Measurements from ENCODE around the gene USF2.

The USF2 gene

GRCh38 chr19:35291259-35291658 is 22.5 kb downstream of the USF2 start:
- Histone ChIP-seq H3K4me3 (ENCODE audit: low read depth, low read length) (no peak overlapping the region), H3K27me3 (replicated peaks) (peaks cover 5% of the 10 kb centered on the region), H3K36me3 (replicated peaks) (no peaks in the 10 kb centered on the region), H3K27ac (no peak overlapping the region)
- DNase-seq: no peak
- in situ Hi-C loops (cut with HindIII; ENCODE audit: low pct_ligation_motif_present, low sequenced_read_pairs): no loop called here
- no peak for TF ChIP-seq CTCF (IDR thresholded peaks at IDR 0.05; ENCODE audit: low read depth, low read length, missing control alignments)

- no peak within 1 kb of the TSS for H3K27ac ChIP-seq
- H3K27me3 ChIP-seq (replicated peaks): peaks cover 5% of the 10 kb centered on the region
- no peak for TF ChIP-seq CTCF (IDR thresholded peaks at IDR 0.05; ENCODE audit: low read depth, low read length, missing control alignments)
- H3K4me3 ChIP-seq (ENCODE audit: low read depth, low read length): no peak within 1 kb of the TSS
- in situ Hi-C loops (cut with HindIII; ENCODE audit: low pct_ligation_motif_present, low sequenced_read_pairs): no loop called here
- H3K36me3 ChIP-seq (replicated peaks): no peaks in the 10 kb centered on the region
- DNase-seq: no peak
Observed at GRCh38 chr19:35291916-35292315, 23.2 kb downstream of the USF2 start, which contains the start of gene MAG. Gene MAG (plus strand): TSS chr19:35292161. CDS start chr19:35295409, 3,248 bp downstream.

GRCh38 chr19:35292421-35293362 is 23.9 kb downstream of the USF2 start:
- H3K27me3 ChIP-seq (replicated peaks): peaks cover 5% of the 10 kb centered on the region
- no peak for TF ChIP-seq CTCF (IDR thresholded peaks at IDR 0.05; ENCODE audit: low read depth, low read length, missing control alignments)
- DNase-seq: no peak
- H3K4me3 ChIP-seq (ENCODE audit: low read depth, low read length): no peak overlapping the region
- H3K36me3 ChIP-seq (replicated peaks): no peaks in the 10 kb centered on the region
- in situ Hi-C loops (cut with HindIII; ENCODE audit: low pct_ligation_motif_present, low sequenced_read_pairs): no loop called here
- no peak overlapping the region for H3K27ac ChIP-seq

GRCh38 chr19:35293363-35293739 is 24.6 kb downstream of the USF2 start:
- Histone ChIP-seq H3K4me3 (ENCODE audit: low read depth, low read length) (no peak overlapping the region), H3K27me3 (replicated peaks) (peaks cover 5% of the 10 kb centered on the region), H3K27ac (no peak overlapping the region), H3K36me3 (replicated peaks) (no peaks in the 10 kb centered on the region)
- in situ Hi-C loops (cut with HindIII; ENCODE audit: low pct_ligation_motif_present, low sequenced_read_pairs): no loop called here
- DNase-seq: no peak
- no peak for TF ChIP-seq CTCF (IDR thresholded peaks at IDR 0.05; ENCODE audit: low read depth, low read length, missing control alignments)

- in situ Hi-C loops (cut with HindIII; ENCODE audit: low pct_ligation_motif_present, low sequenced_read_pairs): no loop called here
- Histone ChIP-seq H3K36me3 (replicated peaks) (no peaks in the 10 kb centered on the region), H3K27ac (no peak overlapping the region), H3K4me3 (ENCODE audit: low read depth, low read length) (no peak overlapping the region), H3K27me3 (replicated peaks) (peaks cover 5% of the 10 kb centered on the region)
- TF ChIP-seq CTCF (IDR thresholded peaks at IDR 0.05; ENCODE audit: low read depth, low read length, missing control alignments): no peak
- DNase-seq: no peak
Observed at GRCh38 chr19:35293808-35294207, 25.0 kb downstream of the USF2 start.

Data from brain microvascular endothelial cell (primary cell).